OCI-LY3 (cell line): Measurements from ENCODE around the gene OR8I2.
"Not testable (repeated sequence)": the region's sequence is repeated elsewhere in the genome, so short reads cannot be mapped to it uniquely, and the experiment has no call there.

Experiments
- H2AFZ ChIP-seq: fragments of 200-600, 300-600 bp; shearing (Covaris generic); 2 replicates; pipeline ENCODE4 v1.6.0; 2014; ENCODE audit warnings: antibody characterized with exemption, low read depth, low read length
- H3K27ac ChIP-seq: fragments of 200-600, 300-600 bp; sonication (generic); 2 replicates; pipeline ENCODE4 v1.5.1; 2014; ENCODE audit warnings: mild to moderate bottlenecking, low read length, moderate library complexity, mixed read lengths
- H3K27me3 ChIP-seq: fragments of 200-600, 300-600 bp; sonication (generic); 2 replicates; pipeline ENCODE4 v1.6.1; 2014; ENCODE audit warnings: low read depth, low read length, mixed read lengths
- H3K36me3 ChIP-seq: fragments of 200-600, 300-600 bp; sonication (generic); replicated peaks from 2 replicates; pipeline ENCODE3; 2014; ENCODE audit warnings: low read depth, low read length, mixed read lengths
- H3K4me1 ChIP-seq: fragments of 300-600, 200-600 bp; sonication (generic); 2 replicates; pipeline ENCODE4 v1.6.1; 2014; ENCODE audit warnings: low read length, mixed read lengths
- H3K4me2 ChIP-seq: fragments of 200-600, 300-600 bp; sonication (generic); 2 replicates; pipeline ENCODE4 v1.6.1; 2014; ENCODE audit warnings: low read length, mixed read lengths
- H3K4me3 ChIP-seq: fragments of 300-600, 200-600 bp; sonication (generic); 2 replicates; pipeline ENCODE4 v1.5.1; 2014; ENCODE audit warnings: antibody characterized with exemption, mild to moderate bottlenecking, low read length, moderate library complexity
- H3K79me2 ChIP-seq: fragments of 300-600, 200-600 bp; shearing (Covaris generic); 2 replicates; pipeline ENCODE4 v1.6.1; 2014; ENCODE audit warnings: mild to moderate bottlenecking, low read length, mixed read lengths
- H3K9ac ChIP-seq: fragments of 300-600, 200-600 bp; shearing (Covaris generic); 2 replicates; pipeline ENCODE4 v1.6.0; 2014; ENCODE audit warnings: mild to moderate bottlenecking, low read length, moderate library complexity
- H3K9me3 ChIP-seq: fragments of 200-600, 300-600 bp; shearing (Covaris generic); 2 replicates; pipeline ENCODE4 v1.6.1; 2014; ENCODE audit warnings: low read length, mixed read lengths; ENCODE audit not compliant: insufficient read depth
- H4K20me1 ChIP-seq: fragments of 200-600, 300-600 bp; sonication (generic); 2 replicates; pipeline ENCODE4 v1.6.1; 2016; ENCODE audit warnings: low read length, mixed read lengths; ENCODE audit not compliant: insufficient read depth
- EZH2phosphoT487 ChIP-seq: fragments of 200-600 bp; shearing (Covaris generic); IDR thresholded peaks from 2 replicates; pipeline ENCODE4 v1.6.1; 2018; ENCODE audit warnings: antibody characterized with exemption, mixed run types, low read depth
- TF ChIP-seq, protein P1 (sequence below): fragments of 200-600, 300-600 bp; sonication (generic); IDR thresholded peaks from 2 replicates; pipeline ENCODE4 v1.5.1; 2014; ENCODE audit warnings: antibody characterized with exemption, low read length, low read depth

OR8I2 gene

DNA sequence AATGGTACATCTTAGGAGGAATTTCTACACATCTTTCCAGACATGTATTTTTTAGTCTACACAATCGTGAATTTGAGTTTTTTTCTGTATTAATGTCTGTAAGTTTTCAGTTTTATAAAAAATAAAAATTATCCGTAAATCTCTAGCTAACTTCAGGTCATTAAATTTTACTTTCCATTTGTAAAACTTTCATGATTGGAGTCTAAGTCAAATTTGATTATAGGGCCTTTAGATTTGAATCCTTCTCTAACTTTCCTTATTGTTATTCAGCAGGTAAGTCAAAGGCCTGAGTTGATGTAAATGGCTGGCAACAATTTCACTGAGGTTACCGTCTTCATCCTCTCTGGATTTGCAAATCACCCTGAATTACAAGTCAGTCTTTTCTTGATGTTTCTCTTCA lies at the start of gene OR8I2:
Gene OR8I2 (plus strand): TSS at position 301 of the 400 bp plus-strand sequence. CDS start 0 bp downstream, at position 301.
- Histone ChIP-seq H4K20me1 (no peaks in the 10 kb centered on the region), H2AFZ (no peak within 1 kb of the TSS), H3K9me3 (no peaks in the 10 kb centered on the region), H3K27ac (no peak within 1 kb of the TSS), H3K9ac (no peak within 1 kb of the TSS), H3K4me2 (no peak within 1 kb of the TSS), H3K36me3 (no peaks in the 10 kb centered on the region), H3K79me2 (no peaks in the 10 kb centered on the region), H3K4me3 (no peak within 1 kb of the TSS), H3K27me3 (no peaks in the 10 kb centered on the region), H3K4me1 (no peaks in the 10 kb centered on the region)
- TF ChIP-seq, protein P1, sequence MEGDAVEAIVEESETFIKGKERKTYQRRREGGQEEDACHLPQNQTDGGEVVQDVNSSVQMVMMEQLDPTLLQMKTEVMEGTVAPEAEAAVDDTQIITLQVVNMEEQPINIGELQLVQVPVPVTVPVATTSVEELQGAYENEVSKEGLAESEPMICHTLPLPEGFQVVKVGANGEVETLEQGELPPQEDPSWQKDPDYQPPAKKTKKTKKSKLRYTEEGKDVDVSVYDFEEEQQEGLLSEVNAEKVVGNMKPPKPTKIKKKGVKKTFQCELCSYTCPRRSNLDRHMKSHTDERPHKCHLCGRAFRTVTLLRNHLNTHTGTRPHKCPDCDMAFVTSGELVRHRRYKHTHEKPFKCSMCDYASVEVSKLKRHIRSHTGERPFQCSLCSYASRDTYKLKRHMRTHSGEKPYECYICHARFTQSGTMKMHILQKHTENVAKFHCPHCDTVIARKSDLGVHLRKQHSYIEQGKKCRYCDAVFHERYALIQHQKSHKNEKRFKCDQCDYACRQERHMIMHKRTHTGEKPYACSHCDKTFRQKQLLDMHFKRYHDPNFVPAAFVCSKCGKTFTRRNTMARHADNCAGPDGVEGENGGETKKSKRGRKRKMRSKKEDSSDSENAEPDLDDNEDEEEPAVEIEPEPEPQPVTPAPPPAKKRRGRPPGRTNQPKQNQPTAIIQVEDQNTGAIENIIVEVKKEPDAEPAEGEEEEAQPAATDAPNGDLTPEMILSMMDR = no peak
- no peak for TF ChIP-seq EZH2phosphoT487

DNA sequence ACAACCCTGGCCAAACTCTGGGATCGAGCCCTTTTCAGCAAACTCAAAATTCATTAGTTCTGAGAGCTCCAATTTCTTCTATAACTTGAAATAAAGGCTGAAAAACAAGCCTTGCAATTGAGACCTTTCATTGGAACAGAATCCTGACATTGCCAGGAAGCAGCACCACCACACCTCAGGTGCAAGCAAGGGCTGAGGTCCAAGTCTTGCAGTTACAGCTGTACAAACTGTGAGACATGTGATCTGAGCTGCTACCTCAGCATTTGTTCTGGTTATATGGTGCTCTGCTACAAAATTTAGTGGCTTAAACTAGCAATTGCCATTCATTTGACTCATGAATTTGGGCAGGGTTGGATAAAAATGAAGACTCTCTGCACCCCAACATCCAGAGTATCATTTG lies 47.6 kb upstream of the OR8I2 start:
- Histone ChIP-seq H3K9ac (no peak overlapping the region), H3K4me2 (no peak overlapping the region), H4K20me1 (no peaks in the 10 kb centered on the region), H3K27me3 (no peaks in the 10 kb centered on the region), H2AFZ (no peak overlapping the region), H3K79me2 (no peaks in the 10 kb centered on the region), H3K9me3 (no peaks in the 10 kb centered on the region), H3K4me1 (no peaks in the 10 kb centered on the region), H3K36me3 (no peaks in the 10 kb centered on the region), H3K4me3 (no peak overlapping the region), H3K27ac (no peak overlapping the region)
- TF ChIP-seq EZH2phosphoT487 = no peak
- TF ChIP-seq, protein P1 = no peak

DNA sequence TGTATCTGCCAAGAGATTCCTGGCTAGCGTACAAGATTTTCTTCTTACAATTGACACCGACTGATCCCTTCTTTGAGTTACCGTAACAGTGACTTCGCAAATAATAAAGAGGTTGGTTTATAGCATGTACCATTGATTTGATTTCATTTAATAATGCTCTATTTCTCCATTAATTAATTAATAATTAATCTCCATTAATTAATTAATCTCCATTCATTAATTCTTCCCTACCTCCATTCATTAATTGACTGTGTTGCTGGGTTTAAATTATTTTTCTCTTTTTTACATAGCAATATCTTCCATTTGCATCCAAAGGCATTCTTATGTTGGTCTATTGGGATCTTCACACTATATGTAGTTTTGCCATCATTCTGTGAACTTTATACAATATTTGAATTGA lies 44.6 kb upstream of the OR8I2 start:
- no peak for TF ChIP-seq EZH2phosphoT487
- TF ChIP-seq, protein P1 = no peak
- no peak overlapping the region for H3K4me2 ChIP-seq
- no peaks in the 10 kb centered on the region for H3K4me1 ChIP-seq
- no peaks in the 10 kb centered on the region for H3K36me3 ChIP-seq
- no peaks in the 10 kb centered on the region for H3K9me3 ChIP-seq
- no peaks in the 10 kb centered on the region for H4K20me1 ChIP-seq
- H3K27ac ChIP-seq = no peak overlapping the region
- H3K4me3 ChIP-seq = no peak overlapping the region
- H3K27me3 ChIP-seq = no peaks in the 10 kb centered on the region
- no peaks in the 10 kb centered on the region for H3K79me2 ChIP-seq
- no peak overlapping the region for H2AFZ ChIP-seq
- no peak overlapping the region for H3K9ac ChIP-seq

DNA sequence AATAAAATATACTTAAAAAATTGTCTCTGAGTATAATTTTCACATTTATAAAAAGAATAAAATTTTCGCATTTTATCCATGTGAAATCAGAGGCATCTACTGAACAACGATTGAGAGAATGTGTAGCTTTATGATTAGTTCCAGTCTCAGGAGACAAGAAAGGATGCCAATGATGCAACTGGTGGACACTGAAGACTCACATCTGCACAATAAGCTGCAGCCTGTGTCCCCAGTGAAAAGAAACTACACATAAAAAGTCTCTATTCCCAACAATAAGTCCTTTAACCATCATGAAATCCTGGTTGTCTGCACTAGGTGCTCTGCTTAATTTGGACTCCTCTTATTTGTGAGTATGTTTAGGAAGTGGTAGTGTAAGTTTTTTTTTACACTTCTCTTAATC lies 43.6 kb upstream of the OR8I2 start:
- no peak overlapping the region for H3K27ac ChIP-seq
- H3K79me2 ChIP-seq = no peaks in the 10 kb centered on the region
- no peaks in the 10 kb centered on the region for H3K27me3 ChIP-seq
- H3K36me3 ChIP-seq = no peaks in the 10 kb centered on the region
- no peaks in the 10 kb centered on the region for H3K9me3 ChIP-seq
- H3K4me1 ChIP-seq = no peaks in the 10 kb centered on the region
- H3K4me3 ChIP-seq = no peak overlapping the region
- no peak overlapping the region for H3K9ac ChIP-seq
- no peak overlapping the region for H2AFZ ChIP-seq
- no peak overlapping the region for H3K4me2 ChIP-seq
- TF ChIP-seq EZH2phosphoT487 = no peak
- TF ChIP-seq, protein P1 = no peak
- H4K20me1 ChIP-seq = no peaks in the 10 kb centered on the region

DNA sequence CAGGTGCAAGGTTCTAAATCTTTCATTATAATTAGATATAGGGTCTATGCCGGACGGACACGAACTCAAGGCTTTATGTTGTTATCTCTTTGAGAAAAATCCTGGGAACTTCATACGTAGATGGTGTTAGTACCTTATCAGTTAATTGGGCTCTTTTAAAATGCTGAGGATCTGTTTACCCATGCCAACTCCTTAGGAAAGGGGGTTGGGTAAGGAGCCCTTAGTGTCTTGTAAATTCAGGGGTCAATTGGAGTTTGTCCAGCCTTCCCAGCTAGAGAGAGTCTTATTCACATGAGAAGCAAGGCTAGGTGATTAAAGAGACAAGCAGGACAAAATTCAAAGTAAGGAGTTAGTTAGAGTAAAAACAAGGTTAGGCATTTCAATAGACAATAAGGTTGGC lies 36.7 kb upstream of the OR8I2 start:
- H3K36me3 ChIP-seq, H3K4me3 ChIP-seq, H3K27me3 ChIP-seq, H3K4me1 ChIP-seq, H3K9ac ChIP-seq, H3K9me3 ChIP-seq, H3K4me2 ChIP-seq, H3K79me2 ChIP-seq, H4K20me1 ChIP-seq, H3K27ac ChIP-seq, H2AFZ ChIP-seq: not testable (repeated sequence)

DNA sequence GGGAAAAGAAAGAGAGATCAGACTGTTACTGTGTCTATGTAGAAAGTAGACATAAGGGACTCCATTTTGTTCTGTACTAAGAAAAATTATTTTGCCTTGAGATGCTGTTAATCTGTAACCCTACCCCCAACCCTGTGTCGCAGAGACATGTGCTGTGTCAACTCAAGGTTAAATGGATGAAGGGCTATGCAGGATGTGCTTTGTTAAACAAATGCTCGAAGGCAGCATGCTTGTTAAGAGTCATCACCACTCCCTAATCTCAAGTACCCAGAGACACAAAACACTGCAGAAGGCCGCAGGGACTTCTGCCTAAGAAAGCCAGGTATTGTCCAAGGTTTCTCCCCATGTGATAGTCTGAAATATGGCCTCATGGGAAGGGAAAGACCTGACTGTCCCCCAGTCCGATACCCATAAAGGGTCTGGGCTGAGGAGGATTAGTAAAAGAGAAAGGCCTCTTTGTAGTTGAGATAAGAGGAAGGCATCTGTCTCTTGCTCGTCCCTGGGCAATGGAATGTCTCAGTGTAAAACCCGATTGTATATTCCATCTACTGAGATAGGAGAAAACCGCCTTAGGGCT lies 35.4 kb upstream of the OR8I2 start:
- H2AFZ ChIP-seq, H3K4me3 ChIP-seq, H3K4me2 ChIP-seq, H3K27ac ChIP-seq, H3K27me3 ChIP-seq, H3K36me3 ChIP-seq, H3K79me2 ChIP-seq, H4K20me1 ChIP-seq, H3K4me1 ChIP-seq, H3K9me3 ChIP-seq, H3K9ac ChIP-seq: not testable (repeated sequence)

DNA sequence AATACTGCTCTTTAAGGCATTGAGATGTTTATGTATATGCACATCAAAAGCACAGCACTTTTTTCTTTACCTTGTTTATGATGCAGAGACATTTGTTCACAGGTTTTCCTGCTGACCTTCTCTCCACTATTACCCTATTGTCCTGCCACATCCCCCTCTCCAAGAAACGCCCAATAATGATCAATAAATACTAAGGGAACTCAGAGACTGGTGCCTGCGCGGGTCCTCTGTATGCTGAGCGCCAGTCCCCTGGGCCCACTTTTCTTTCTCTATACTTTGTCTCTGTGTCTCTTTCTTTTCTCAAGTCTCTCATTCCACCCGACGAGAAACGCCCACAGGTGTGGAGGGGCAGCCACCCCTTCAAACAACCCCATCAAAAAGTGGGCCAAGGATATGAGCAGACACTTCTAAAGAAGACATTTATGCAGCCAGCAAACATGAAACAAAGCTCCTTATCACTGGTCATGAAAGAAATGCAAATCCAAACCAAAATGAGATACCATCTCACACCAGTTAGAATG lies 34.8 kb upstream of the OR8I2 start:
- not testable (repeated sequence) for H3K4me3 ChIP-seq, H3K27me3 ChIP-seq, H3K9ac ChIP-seq, H3K27ac ChIP-seq, H3K9me3 ChIP-seq, H2AFZ ChIP-seq, H3K36me3 ChIP-seq, H3K79me2 ChIP-seq, H3K4me2 ChIP-seq, H4K20me1 ChIP-seq, H3K4me1 ChIP-seq
